ENCODE data around the gene NAV3. TPM values are rescaled to one million over a fixed set of nuclear protein-coding genes. Genes with fewer than 3 reads are reported as not detected.

Gene NAV3
- 10 to 100 TPM in 11 of 12 donors, not detected in 1; 14.4 to 28.8 (median 19.6) TPM for polyA plus RNA-seq (ENCODE audit: insufficient read length in 12 of 12)
- long read RNA-seq, donor 1 = 0 reads
- long read RNA-seq, donor 2 = 0 reads
- long read RNA-seq, donor 3 = 0 reads
- long read RNA-seq, donor 4 = 0 reads
- long read RNA-seq, donor 5 = 0 reads
- long read RNA-seq, donor 6 = 0 reads
- long read RNA-seq, donor 7 = 0 reads
- long read RNA-seq, donor 8 = 0 reads
- long read RNA-seq, donor 9 = 0 reads
- long read RNA-seq, donor 10, partial matches to known transcripts = 0 of 1 reads
- long read RNA-seq, donor 10, other reads (novel, unspliced or antisense) = 0 of 1 reads
- long read RNA-seq, donor 11 = 0 reads

GRCh38 chr12:77830583-77831351, at the start of gene NAV3:
Gene NAV3 (plus strand): TSS chr12:77830894. CDS start chr12:77831462, 568 bp downstream.
- peak; percentile 81 for DNase-seq

GRCh38 chr12:77782034-77782433, 48.7 kb upstream of the NAV3 start:
- no peak for DNase-seq

- DNase-seq = no peak
These were observed 47.9 kb upstream of the NAV3 start for GRCh38 chr12:77782766-77783165.

GRCh38 chr12:77785211-77785610, 45.5 kb upstream of the NAV3 start:
- DNase-seq = no peak

GRCh38 chr12:77786675-77787074, 44.0 kb upstream of the NAV3 start:
- DNase-seq = no peak

GRCh38 chr12:77788231-77789168, 42.2 kb upstream of the NAV3 start:
- DNase-seq = no peak

GRCh38 chr12:77795699-77796098, 35.0 kb upstream of the NAV3 start:
- DNase-seq = no peak

- DNase-seq = no peak
These were observed 33.9 kb upstream of the NAV3 start for GRCh38 chr12:77796775-77797174.

- DNase-seq = no peak
These were observed 30.2 kb upstream of the NAV3 start for GRCh38 chr12:77800501-77800900.

GRCh38 chr12:77808534-77808933, 22.2 kb upstream of the NAV3 start:
- no peak for DNase-seq

- no peak for DNase-seq
These were observed 17.1 kb upstream of the NAV3 start for GRCh38 chr12:77813558-77813957.

- no peak for DNase-seq
These were observed 16.3 kb upstream of the NAV3 start for GRCh38 chr12:77814386-77814785.

GRCh38 chr12:77816196-77816595, 14.5 kb upstream of the NAV3 start:
- no peak for DNase-seq

- DNase-seq = no peak
These were observed 13.4 kb upstream of the NAV3 start for GRCh38 chr12:77817276-77817675.

- no peak for DNase-seq
These were observed 12.3 kb upstream of the NAV3 start for GRCh38 chr12:77818351-77818750.

GRCh38 chr12:77821699-77822203, 8.9 kb upstream of the NAV3 start:
- no peak for DNase-seq

GRCh38 chr12:77833329-77833728, 2.6 kb downstream of the NAV3 start:
- no peak for DNase-seq

- no peak for DNase-seq
These were observed 3.9 kb downstream of the NAV3 start for GRCh38 chr12:77834618-77835017.

- peak; percentile 53 for DNase-seq
These were observed 5.3 kb downstream of the NAV3 start for GRCh38 chr12:77835969-77836368.

- DNase-seq = peak; percentile 87
These were observed 7.2 kb downstream of the NAV3 start for GRCh38 chr12:77837876-77838291.

- DNase-seq = no peak
These were observed 10.8 kb downstream of the NAV3 start for GRCh38 chr12:77841521-77841920.

- DNase-seq = no peak
These were observed 11.7 kb downstream of the NAV3 start for GRCh38 chr12:77842430-77842829.

Measured in muscle of arm (tissue), 14 donors.